Stimulated activated CD8-positive, alpha-beta memory T cell treated with anti-CD3 and anti-CD28 coated beads, Interleukin-12 subunit alpha, Interleukin-12 subunit beta, amount 100 ng/mL, for 24 hours (primary cell): ENCODE results near the gene MAP3K14.

Experiments used
- DNase-seq: peaks from one replicate; pipeline ENCODE4 v3.0.0-alpha.2; 2020; ENCODE audit errors: extremely low read depth

The MAP3K14 gene

GRCh38 chr17:45282683-45283644 is 33.9 kb downstream of the MAP3K14 start:
- no peak for DNase-seq

GRCh38 chr17:45279898-45280297 is 36.9 kb downstream of the MAP3K14 start:
- no peak for DNase-seq

GRCh38 chr17:45277992-45278391 is 38.8 kb downstream of the MAP3K14 start:
- DNase-seq = no peak

- DNase-seq = peak; percentile 76
Observed at GRCh38 chr17:45277216-45277849, 39.5 kb downstream of the MAP3K14 start.

- DNase-seq = no peak
Observed at GRCh38 chr17:45276031-45276430, 40.8 kb downstream of the MAP3K14 start.

- DNase-seq = no peak
Observed at GRCh38 chr17:45274033-45274432, 42.8 kb downstream of the MAP3K14 start.

- DNase-seq = no peak
Observed at GRCh38 chr17:45273551-45273957, 43.3 kb downstream of the MAP3K14 start.

GRCh38 chr17:45271603-45272002 is 45.2 kb downstream of the MAP3K14 start:
- no peak for DNase-seq

GRCh38 chr17:45270828-45271418 is 45.9 kb downstream of the MAP3K14 start:
- no peak for DNase-seq

GRCh38 chr17:45269912-45270311 is 46.9 kb downstream of the MAP3K14 start:
- no peak for DNase-seq

GRCh38 chr17:45267436-45268055 is 49.3 kb downstream of the MAP3K14 start:
- DNase-seq = no peak

- no peak for DNase-seq
Observed at GRCh38 chr17:45266372-45266926, 50.4 kb downstream of the MAP3K14 start.

GRCh38 chr17:45265821-45266220 is 51.0 kb downstream of the MAP3K14 start:
- DNase-seq = no peak

GRCh38 chr17:45264988-45265387 is 51.8 kb downstream of the MAP3K14 start:
- DNase-seq = no peak

- DNase-seq = no peak
Observed at GRCh38 chr17:45264430-45264829, 52.4 kb downstream of the MAP3K14 start.

GRCh38 chr17:45263477-45263860 is 53.4 kb downstream of the MAP3K14 start:
- no peak for DNase-seq

- no peak for DNase-seq
Observed at GRCh38 chr17:45262516-45263476, 54.0 kb downstream of the MAP3K14 start.

- DNase-seq = peak; percentile 28
Observed at GRCh38 chr17:45261577-45262515, 55.0 kb downstream of the MAP3K14 start, which contains the start of gene SPATA32. SPATA32 (minus strand) TSS chr17:45262094; CDS start chr17:45262016, 78 bp downstream.

- DNase-seq = no peak
Observed at GRCh38 chr17:45260204-45260783, 56.5 kb downstream of the MAP3K14 start.
